Activated T-helper 2 cell treated with anti-CD3 and anti-CD28 coated beads, Interferon-gamma antibody, Interleukin-2, Interleukin-4, amounts not matched to agents 10 μg/mL and 5 μg/mL and 100 μg/mL, durations not matched to agents 14 hours and 24 hours and 36 hours (primary cell): ENCODE data around the gene MIEF2. TPM values are rescaled to one million over a fixed set of nuclear protein-coding genes. Genes with fewer than 3 reads are reported as not detected.

Experiments used
- DNase-seq: peaks from one replicate; pipeline ENCODE4 v3.0.0; 2021; ENCODE audit warnings: low spot score
- H3K27ac Mint-ChIP-seq: one replicate; pipeline ENCODE4 v1.8.0; 2021; ENCODE audit warnings: mixed read lengths
- H3K27me3 Mint-ChIP-seq: one replicate; pipeline ENCODE4 v1.8.0; 2021; ENCODE audit warnings: low read depth, mixed read lengths
- H3K36me3 Mint-ChIP-seq: one replicate; pipeline ENCODE4 v1.8.0; 2021; ENCODE audit warnings: low read depth, mixed read lengths
- H3K4me1 Mint-ChIP-seq: one replicate; pipeline ENCODE4 v1.8.0; 2021; ENCODE audit warnings: low read depth, mixed read lengths
- H3K4me3 Mint-ChIP-seq: one replicate; pipeline ENCODE4 v1.8.0; 2021; ENCODE audit warnings: low read depth, mild to moderate bottlenecking, moderate library complexity, mixed read lengths
- H3K9me3 Mint-ChIP-seq: one replicate; pipeline ENCODE4 v1.8.0; 2021; ENCODE audit warnings: mixed read lengths
- intact Hi-C: fragments of 100-400 bp; cut with micrococcal nuclease; formaldehyde crosslinking; loops from one replicate; pipeline ENCODE4 v1.15.1; 2023
- total RNA-seq: library from RNA; stranded (reverse); gene quantifications from 2 replicates; pipeline ENCODE4 v1.2.3, GENCODE V29; 2022

The MIEF2 gene
- total RNA-seq, 1 donor from 2014 or later, result 6.8 TPM

- Mint-ChIP-seq H3K4me3 (no peak overlapping the region), H3K4me1 (peaks cover 10% of the 10 kb centered on the region), H3K27me3 (no peaks in the 10 kb centered on the region), H3K36me3 (peaks cover 75% of the 10 kb centered on the region), H3K27ac (no peak overlapping the region), H3K9me3 (no peaks in the 10 kb centered on the region)
- intact Hi-C loops, result no loop called here
- no peak for DNase-seq
Observed at GRCh38 chr17:18253947-18254821, 6.3 kb upstream of the MIEF2 start.

DNA sequence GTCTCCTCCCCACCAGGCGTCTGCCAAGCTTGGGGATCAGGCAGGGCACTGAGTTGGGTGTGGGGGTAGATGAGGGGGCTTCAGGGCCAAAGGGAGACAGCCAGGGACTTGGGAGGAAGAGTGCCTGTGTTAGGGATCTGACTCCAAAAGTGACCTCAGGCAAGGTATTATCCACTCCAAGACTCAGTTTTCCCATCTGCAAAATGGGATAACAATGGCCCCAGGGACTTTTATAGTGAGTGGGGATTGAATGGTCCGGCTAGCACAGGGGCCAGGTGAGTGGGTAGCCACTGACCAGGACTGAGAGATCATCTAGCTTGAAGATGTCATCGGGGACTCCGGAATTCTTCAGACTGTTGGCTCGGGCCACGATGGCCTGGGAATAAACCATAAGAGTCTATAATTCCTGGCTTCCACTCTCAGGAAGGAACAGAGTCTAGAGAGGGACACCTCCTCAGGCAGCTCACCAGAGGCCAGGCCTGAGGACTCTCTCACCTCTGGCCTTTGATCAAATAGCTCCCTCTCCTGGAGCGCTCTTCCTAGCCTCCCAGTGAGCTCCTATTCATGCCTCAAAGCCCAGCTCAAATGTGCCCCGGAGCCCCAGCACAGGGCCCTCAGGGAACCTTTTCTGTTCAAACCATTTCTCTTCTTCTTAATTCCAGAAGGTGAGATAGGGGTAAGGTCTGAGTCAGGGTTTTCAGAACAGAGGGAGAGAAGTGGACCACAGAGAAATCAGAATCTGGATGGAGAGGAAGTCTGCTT is 5.4 kb upstream of the MIEF2 start:
- peaks cover 16% of the 10 kb centered on the region for H3K4me1 Mint-ChIP-seq
- peaks cover 67% of the 10 kb centered on the region for H3K36me3 Mint-ChIP-seq
- no peaks in the 10 kb centered on the region for H3K27me3 Mint-ChIP-seq
- no peak overlapping the region for H3K27ac Mint-ChIP-seq
- intact Hi-C loops, result no loop called here
- DNase-seq, result no peak
- H3K4me3 Mint-ChIP-seq, result no peak overlapping the region
- H3K9me3 Mint-ChIP-seq, result no peaks in the 10 kb centered on the region

- no peaks in the 10 kb centered on the region for H3K27me3 Mint-ChIP-seq
- intact Hi-C loops, result no loop called here
- no peak overlapping the region for H3K27ac Mint-ChIP-seq
- no peak overlapping the region for H3K4me3 Mint-ChIP-seq
- peaks cover 18% of the 10 kb centered on the region for H3K4me1 Mint-ChIP-seq
- H3K9me3 Mint-ChIP-seq, result no peaks in the 10 kb centered on the region
- no peak for DNase-seq
- peaks cover 56% of the 10 kb centered on the region for H3K36me3 Mint-ChIP-seq
Observed at GRCh38 chr17:18256351-18256750, 4.1 kb upstream of the MIEF2 start.

GRCh38 chr17:18256776-18257175 is 3.7 kb upstream of the MIEF2 start:
- no peaks in the 10 kb centered on the region for H3K27me3 Mint-ChIP-seq
- peaks cover 21% of the 10 kb centered on the region for H3K4me1 Mint-ChIP-seq
- H3K4me3 Mint-ChIP-seq, result peak overlapping the region; percentile 100
- no peak for DNase-seq
- peak overlapping the region; percentile 22 for H3K27ac Mint-ChIP-seq
- intact Hi-C loops, result no loop called here
- no peaks in the 10 kb centered on the region for H3K9me3 Mint-ChIP-seq
- H3K36me3 Mint-ChIP-seq, result peaks cover 52% of the 10 kb centered on the region

- peak overlapping the region; percentile 91 for H3K27ac Mint-ChIP-seq
- peaks cover 49% of the 10 kb centered on the region for H3K36me3 Mint-ChIP-seq
- intact Hi-C loops, result no loop called here
- DNase-seq, result no peak
- no peaks in the 10 kb centered on the region for H3K27me3 Mint-ChIP-seq
- no peaks in the 10 kb centered on the region for H3K9me3 Mint-ChIP-seq
- peak overlapping the region; percentile 100 for H3K4me3 Mint-ChIP-seq
- peaks cover 25% of the 10 kb centered on the region for H3K4me1 Mint-ChIP-seq
Observed at GRCh38 chr17:18257268-18257981, 3.0 kb upstream of the MIEF2 start.

DNA sequence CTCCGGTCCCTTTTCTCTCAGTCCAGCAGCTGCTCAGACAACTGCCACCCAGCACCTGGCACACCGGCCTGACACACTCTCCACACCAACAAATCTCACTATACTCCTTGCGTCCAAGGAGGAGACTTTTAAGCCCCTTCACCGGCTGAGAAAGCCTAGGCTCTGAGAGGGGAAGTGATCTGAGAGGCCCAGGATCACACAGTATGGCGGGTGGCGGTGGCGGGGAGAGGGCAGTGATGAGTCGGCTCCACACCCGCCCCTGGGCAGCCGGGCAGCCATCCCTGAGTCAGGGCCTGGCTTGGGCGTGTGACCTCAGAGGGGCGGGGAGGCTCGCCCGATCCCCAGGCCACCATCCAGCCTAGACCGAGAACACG is 2.5 kb upstream of the MIEF2 start:
- no peaks in the 10 kb centered on the region for H3K9me3 Mint-ChIP-seq
- DNase-seq, result peak; percentile 42

GRCh38 chr17:18258356-18259038 is 2.0 kb upstream of the MIEF2 start, which contains the start of gene FLII:
Gene FLII (minus strand): TSS chr17:18258738. CDS start chr17:18258690, 48 bp downstream.
- intact Hi-C loops, result no loop called here
- H3K4me1 Mint-ChIP-seq, result peaks cover 25% of the 10 kb centered on the region
- DNase-seq, result peak; percentile 42
- no peaks in the 10 kb centered on the region for H3K27me3 Mint-ChIP-seq
- H3K27ac Mint-ChIP-seq, result peak within 1 kb of the TSS; percentile 91
- H3K36me3 Mint-ChIP-seq, result peaks cover 43% of the 10 kb centered on the region
- H3K9me3 Mint-ChIP-seq, result no peaks in the 10 kb centered on the region
- H3K4me3 Mint-ChIP-seq, result peak within 1 kb of the TSS; percentile 100

More for the DNA sequence above, 2.5 kb upstream of the MIEF2 start:
- Mint-ChIP-seq H3K27ac (peak overlapping the region; percentile 91), H3K4me1 (peaks cover 25% of the 10 kb centered on the region), H3K36me3 (peaks cover 43% of the 10 kb centered on the region), H3K27me3 (no peaks in the 10 kb centered on the region), H3K4me3 (peak overlapping the region; percentile 100)
- intact Hi-C loops, result no loop called here

DNA sequence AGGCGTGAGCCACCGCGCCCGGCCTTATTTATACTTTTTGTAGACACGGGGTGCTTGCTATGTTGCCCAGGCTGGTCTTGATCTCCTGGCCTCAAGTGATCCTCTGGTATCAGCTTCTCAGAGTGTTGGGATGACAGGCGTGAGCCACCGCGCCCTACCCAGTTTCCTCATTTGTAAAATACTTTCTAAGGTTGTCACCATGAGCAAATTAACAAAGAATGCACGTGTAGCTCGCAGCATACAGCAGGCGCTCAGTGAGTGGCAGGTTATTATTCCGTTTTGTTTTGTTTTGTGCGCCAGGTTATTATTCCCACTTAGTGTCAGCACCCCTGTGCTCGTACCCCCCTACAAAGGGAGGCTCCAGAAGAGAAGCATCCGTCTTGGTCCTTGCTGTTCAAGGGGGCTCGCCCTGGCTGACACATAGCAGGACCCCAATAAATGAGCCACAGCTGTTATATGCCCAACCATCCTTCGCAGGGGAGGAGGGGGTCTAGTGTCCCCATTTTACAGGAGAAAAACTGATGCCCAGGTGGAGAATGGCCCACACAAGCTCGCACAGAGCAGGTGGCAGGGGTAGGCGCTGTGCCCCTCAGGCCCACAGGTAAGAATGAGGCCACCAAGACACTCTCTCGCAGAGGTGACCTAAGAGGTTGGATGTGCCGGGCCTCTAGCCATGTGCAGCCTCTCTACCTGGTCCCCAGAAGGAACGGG is 686 bp upstream of the MIEF2 start:
- intact Hi-C loops, result loop anchor here (1.0 to 2.0 kb wide), 3 partner anchors 34 to 77 kb away; partner anchors contain the start of genes ALKBH5, LLGL1, SMCR8 and TOP3A
- Mint-ChIP-seq H3K27ac (peak overlapping the region; percentile 75), H3K36me3 (peaks cover 32% of the 10 kb centered on the region), H3K9me3 (no peaks in the 10 kb centered on the region), H3K27me3 (no peaks in the 10 kb centered on the region), H3K4me3 (peak overlapping the region; percentile 82), H3K4me1 (peaks cover 25% of the 10 kb centered on the region)
- no peak for DNase-seq

GRCh38 chr17:18261146-18261515 is 669 bp downstream of the MIEF2 start:
- H3K4me1 Mint-ChIP-seq, result peaks cover 25% of the 10 kb centered on the region
- no peak for DNase-seq
- H3K27ac Mint-ChIP-seq, result peak overlapping the region; percentile 82
- H3K27me3 Mint-ChIP-seq, result no peaks in the 10 kb centered on the region
- peak overlapping the region; percentile 82 for H3K4me3 Mint-ChIP-seq
- H3K9me3 Mint-ChIP-seq, result no peaks in the 10 kb centered on the region
- H3K36me3 Mint-ChIP-seq, result peaks cover 19% of the 10 kb centered on the region
- intact Hi-C loops, result loop anchor here (2.0 kb wide), 2 partner anchors 54 to 78 kb away; partner anchors contain the start of genes ALKBH5, SMCR8 and TOP3A

- Mint-ChIP-seq H3K4me3 (peak overlapping the region; percentile 82), H3K27ac (peak overlapping the region; percentile 82), H3K36me3 (peaks cover 13% of the 10 kb centered on the region), H3K4me1 (peaks cover 25% of the 10 kb centered on the region), H3K27me3 (no peaks in the 10 kb centered on the region), H3K9me3 (no peaks in the 10 kb centered on the region)
- no peak for DNase-seq
- intact Hi-C loops, result loop anchor here (2.0 kb wide), 2 partner anchors 53 to 79 kb away; partner anchors contain the start of genes ALKBH5, SMCR8 and TOP3A
Observed at GRCh38 chr17:18261659-18262058, 1.2 kb downstream of the MIEF2 start.

GRCh38 chr17:18262111-18262510 is 1.6 kb downstream of the MIEF2 start:
- Mint-ChIP-seq H3K4me3 (peak overlapping the region; percentile 82), H3K4me1 (peaks cover 23% of the 10 kb centered on the region), H3K27ac (no peak overlapping the region), H3K9me3 (no peaks in the 10 kb centered on the region), H3K27me3 (no peaks in the 10 kb centered on the region), H3K36me3 (peaks cover 11% of the 10 kb centered on the region)
- intact Hi-C loops, result no loop called here
- DNase-seq, result no peak
